Measurements from ENCODE around the gene RAC3. TPM values are rescaled to one million over a fixed set of nuclear protein-coding genes. Genes with fewer than 3 reads are reported as not detected.

Gene RAC3
- total RNA-seq, 1 experiment from 2014 or later, result 16.4 TPM

DNA sequence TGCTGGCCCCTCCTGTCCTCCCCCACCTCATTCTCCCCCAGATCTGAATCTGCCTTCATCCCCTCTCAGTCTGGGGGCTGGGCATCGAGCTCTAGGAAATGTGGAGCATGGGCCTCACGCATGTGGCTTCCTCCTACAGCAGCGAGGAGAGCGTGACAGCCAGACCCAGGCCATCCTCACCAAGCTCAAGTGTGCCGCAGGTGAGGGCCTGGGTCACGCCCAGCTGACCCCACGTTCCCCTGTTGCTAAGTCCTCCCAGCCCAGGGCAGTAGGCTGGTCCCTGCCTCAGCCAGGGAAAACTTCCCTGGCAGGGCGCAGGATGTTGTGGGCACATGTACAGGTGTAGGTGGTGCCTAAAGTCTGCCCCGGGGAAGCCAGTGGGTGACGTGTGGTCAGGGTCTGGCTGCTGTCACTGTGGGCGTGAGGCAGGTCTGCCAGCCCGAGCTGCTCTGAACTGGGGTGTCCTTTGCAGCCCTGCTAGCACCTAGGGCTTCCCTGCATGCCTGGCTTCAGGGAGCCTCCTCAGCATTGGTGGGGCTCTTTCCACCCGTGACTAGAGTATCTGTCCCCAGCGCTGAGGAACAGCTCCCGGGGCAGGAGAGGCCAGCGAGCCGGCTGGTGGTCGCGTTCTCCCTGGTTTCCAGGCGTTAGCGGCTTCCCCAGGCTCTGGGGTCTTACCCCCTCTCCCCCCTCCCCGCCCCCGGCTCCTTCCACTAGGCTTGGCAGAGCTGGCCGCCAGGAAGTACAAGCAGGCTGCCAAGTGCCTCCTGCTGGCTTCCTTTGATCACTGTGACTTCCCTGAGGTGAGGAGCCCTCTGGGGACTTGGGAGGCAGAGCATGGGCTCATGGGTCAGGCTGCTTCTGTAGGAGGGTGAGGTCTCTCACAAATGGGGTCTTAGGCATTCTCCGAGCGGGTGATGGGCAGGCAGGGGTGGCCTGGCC, 23.8 kb downstream of the RAC3 start:
- DNase-seq (ENCODE audit: low read depth), result no peak

DNA sequence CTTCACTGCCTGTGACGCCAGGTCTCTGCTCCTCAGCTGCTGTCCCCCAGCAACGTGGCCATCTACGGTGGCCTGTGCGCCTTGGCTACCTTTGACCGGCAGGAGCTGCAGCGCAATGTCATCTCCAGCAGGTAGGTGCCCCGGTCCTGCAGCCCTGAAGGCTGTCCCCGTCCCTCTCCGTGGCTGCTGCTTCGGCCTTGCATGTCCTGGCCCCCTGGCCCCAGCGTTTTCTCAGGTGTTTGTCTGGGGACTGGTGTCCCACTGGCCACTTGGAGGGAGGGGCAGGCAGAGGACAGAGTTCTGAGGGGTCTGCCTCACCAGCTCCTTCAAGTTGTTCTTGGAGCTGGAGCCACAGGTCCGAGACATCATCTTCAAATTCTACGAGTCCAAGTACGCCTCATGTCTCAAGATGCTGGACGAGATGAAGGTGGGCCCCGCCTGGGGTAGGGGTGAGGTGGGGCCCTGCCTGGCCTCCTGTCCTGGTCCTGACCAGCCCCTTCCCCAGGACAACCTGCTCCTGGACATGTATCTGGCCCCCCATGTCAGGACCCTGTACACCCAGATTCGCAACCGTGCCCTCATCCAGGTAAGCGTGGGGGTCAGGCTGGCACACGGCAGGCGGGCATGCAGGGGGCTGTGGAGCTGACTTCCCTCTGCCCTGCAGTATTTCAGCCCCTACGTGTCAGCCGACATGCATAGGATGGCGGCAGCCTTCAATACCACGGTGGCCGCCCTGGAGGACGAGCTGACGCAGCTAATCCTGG, 24.7 kb downstream of the RAC3 start:
- no peak for DNase-seq (ENCODE audit: low read depth)

DNA sequence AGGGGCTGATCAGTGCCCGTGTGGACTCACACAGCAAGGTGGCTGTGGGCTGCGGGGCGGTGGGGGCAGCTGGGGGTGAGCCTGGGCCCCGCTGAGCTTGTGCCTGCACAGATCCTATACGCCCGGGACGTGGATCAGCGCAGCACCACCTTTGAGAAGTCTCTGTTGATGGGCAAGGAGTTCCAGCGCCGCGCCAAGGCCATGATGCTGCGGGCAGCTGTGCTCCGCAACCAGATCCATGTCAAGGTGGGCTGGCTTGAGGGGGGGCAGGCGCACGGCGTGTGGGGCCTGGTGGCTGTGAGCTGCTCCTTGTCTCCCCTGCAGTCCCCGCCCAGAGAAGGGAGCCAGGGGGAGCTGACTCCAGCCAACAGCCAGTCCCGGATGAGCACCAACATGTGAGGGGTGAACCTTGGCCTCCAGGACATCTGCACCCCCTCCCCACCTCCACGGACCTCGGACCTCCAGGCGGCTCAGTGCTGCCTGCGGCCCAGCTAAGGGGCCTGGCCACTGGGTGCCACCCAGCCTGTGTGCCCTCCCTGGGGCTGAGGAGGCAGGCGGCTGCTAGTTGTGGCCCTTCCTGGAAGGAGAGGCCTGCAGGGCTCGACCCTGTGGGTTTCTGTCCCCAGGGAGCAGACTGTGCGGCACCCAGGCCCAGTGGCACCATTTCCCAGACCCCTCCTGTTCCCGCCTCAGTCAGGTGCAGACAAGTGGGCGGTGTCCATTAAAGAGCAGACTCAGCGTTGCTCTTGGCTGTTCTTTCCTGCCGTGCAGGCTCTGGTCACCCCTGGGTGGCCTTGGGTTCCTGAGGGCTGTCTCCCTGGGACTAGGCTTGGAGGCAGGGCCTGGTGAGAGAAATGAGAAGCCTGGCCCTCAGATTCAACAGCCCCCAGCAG, 25.5 kb downstream of the RAC3 start:
- DNase-seq (ENCODE audit: low read depth), result no peak

DNA sequence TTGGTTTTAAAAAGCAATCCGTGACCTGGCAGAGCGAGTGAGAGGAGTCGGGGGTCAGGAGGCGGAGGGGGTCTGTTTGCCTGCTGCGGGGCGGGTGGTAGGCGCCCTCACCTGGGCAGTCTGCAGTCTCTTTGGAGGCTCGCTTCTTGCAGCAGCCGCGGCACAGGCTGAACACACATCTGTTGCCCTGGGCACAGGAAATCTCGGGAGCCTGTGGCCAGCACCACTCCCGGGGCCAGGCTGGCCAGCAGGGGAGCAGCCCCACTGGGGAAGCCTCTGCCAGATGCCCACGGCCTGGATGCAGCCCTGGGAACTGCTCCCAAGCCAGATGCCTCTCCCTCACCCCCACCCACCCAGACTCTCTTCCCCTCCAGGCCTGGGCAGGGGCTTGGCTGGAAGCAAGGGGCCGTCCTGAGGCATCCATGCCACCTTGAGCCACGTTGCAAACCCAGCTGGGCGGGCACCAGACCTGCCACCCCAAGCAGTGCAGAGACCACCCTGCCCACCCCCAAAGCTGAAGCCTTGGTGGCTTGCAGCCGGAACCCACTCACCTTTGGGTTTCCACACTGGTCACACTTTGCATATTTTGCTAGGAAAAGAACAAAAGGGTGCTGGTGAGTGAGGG, 26.9 kb downstream of the RAC3 start:
- DNase-seq (ENCODE audit: low read depth), result no peak

DNA sequence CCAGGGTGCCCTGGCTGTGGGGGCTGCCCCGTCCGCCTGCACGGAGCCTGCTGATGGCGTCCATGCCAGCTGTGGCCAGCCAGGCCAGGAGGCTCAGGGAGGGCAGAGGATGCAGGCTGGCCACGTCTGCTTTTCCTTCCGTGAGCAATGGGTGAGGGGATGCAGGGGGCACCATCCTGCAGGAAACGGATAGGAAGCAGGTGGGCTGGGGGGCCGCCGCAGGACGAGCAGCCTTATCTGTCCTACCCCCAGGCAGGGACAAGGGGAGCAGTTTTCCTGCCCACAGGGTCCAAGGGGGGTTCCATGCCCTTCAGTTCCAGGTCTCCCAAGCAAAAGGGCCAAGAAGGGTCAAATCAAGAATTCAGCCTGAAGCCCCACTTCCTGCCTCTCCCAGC, 27.4 kb downstream of the RAC3 start:
- DNase-seq (ENCODE audit: low read depth), result no peak

DNA sequence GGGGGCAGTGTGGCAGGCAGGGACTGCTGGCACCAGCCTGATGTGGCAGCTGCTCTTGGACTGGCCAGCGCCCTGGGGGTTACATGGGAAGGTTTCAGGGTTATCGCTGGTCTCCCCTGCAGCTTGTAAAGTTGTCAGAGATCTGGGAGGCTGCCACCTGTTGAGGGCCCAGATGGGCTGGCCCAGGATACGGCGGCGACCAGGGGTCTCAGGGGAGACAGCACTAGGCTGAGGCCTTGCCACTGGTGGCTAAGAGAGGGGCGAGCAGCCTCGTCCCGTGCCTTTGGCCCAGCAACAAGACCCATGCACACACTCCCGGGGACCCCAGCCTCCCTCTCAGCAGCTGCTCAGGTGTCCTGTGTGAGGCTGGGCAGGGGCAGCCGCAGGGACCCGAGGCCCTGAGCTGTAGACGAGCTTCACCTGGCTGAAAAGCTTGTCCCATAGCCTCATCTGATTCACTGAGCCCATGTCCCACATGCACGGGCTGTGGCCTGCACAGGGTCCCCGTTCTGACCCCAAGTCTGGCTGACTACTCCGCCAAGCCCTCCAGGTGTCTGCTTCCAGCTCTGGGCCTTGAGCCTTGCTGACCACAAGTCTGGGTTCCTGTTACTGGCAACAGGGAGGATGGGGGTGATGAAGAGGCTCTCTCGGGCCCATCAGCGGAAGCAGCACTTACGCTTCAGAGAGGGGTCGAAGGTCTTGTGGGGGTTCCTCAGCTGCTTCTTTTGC, 28.0 kb downstream of the RAC3 start:
- no peak for DNase-seq (ENCODE audit: low read depth)

DNA sequence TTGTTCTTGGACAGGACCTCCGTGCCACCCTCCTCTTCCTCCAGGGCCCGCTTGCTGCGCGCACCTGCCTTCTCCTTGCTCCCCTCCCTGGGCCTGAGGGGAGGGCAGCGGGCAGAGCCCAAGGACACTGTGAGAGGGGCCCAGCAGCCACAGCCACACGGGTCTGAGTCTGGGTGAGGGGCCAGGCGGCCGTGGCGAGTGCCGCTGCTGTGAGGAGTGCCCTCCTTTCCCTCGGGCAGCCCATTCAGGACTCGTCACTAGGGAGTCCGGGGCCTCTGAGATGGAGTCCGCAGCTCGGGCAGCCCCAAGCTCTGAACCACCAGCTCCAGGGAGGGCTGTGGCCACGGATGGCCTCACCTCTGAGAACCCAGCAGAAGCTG, 28.5 kb downstream of the RAC3 start:
- DNase-seq (ENCODE audit: low read depth), result no peak

DNA sequence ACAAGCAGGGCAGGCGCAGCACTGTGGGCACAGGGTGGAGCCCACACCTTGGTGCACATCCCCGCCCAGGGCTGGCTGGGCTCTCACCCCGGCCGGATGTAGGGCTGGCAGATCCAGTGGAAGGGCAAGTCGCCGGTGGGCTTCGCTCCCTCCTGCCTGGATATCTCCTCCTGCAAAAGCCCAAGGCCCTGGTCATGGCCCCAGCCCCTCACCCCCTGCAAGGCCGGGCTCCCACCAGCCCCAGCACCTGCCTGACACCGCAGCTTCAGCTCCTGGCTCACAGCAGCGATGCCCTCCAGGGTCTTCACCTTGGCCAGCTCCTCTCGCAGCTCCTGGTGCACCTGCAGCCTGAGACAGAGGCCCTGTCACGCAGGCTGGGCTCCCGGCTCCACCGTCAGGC, 29.1 kb downstream of the RAC3 start:
- no peak for DNase-seq (ENCODE audit: low read depth)

DNA sequence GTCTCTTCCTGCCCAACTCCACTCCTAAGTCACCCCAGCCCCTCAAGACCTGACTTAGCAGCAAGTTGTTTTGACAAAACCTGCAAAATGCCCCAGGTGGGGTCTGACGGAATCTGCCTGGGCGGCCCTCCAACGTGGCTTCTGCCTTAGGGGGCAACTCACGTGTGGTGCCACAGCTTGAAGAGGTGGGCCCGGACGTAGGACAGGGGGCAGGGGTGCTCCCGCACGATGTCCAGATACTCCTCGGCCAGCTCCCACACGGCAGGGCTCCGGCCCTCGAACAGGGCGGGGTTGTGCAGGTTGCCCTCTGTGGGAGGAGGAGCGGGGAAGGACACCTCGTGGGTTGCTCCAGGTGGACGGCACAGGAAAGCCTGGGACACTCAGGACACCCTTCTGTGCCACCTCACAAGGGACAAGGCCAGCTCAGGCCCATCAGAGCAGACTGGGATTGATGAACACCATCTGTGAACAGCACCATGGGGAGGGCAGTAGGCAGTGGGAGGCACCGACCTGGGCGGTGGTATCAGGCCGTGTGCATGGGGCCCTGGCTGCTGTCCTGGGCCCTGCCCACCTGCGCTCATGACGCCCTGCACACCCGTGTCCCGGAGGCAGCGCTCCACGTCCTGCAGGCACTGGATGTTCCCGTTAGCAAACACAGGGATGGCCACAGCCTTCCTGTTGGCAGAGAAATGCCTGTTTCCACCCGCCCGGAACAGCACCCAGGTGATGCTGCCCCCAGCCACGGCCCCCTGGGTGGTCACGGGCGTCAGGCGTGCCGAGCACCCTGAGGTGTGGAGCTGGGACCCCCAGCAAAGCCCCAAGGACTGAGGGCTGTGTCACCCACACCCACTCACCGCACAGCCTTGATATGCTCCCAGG, 29.8 kb downstream of the RAC3 start:
- no peak for DNase-seq (ENCODE audit: low read depth)

DNA sequence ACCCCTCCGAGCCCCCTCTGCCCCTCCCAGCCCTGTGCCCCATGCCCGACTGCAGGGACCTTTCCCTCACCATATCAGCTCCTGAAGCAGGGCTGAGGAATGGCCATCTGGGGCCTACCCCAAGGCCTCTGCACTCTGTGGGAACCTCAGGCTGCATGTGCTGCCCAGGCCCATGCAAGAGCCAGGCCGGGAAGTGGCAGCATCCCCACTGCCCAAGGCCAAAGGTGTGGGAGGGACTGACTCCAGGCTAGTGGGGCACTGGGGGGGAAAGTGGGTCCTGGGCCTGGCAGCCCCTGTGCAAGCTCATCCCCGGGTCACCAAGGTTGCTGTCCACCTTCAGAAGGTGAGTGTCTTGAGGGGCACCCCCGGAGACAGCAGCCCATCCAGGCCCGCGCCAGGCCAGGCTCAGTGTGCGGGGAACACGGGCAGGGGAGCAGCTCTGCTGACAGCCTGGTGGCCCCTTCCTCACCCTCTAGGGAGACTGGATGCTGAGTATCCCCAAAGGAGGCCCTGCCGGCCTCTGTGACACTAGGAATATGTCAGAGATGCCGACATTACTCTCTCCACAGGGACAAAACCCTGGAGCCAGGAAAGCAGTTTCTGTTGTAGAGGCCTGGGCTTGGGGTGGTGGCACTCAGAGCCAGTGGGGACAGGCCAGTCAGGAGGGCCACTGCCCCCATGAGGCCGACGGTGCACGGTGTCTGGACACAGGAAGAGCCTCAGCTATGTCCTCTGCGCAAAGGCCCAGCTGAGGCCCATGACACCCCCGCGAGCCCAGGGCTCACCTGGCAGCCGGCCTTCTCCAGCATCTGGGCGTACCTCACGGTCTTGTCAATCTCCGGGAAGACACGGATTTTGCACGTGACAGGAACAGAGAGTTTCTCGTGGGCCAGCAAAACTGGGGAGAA, 30.9 kb downstream of the RAC3 start:
- DNase-seq (ENCODE audit: low read depth), result no peak

DNA sequence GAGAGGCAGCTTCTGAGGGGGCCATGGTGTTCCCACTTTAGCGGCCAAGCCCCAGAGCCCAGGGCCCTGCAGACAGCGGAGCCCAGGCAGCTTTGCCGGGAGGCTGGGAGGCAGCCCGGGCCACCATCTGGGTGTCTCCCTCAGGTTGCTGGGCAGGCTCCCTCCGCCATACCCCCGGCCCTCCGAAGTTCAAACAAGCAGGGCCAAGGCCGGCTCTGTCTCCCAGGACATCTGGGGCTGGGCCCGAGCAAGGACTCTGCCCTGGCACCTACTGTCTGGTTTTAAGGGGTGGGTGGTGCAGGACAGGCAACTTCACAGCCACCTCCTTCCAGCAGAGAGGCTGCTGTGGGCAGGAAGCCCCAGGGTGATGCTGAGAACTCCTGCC, 31.5 kb downstream of the RAC3 start:
- no peak for DNase-seq (ENCODE audit: low read depth)

DNA sequence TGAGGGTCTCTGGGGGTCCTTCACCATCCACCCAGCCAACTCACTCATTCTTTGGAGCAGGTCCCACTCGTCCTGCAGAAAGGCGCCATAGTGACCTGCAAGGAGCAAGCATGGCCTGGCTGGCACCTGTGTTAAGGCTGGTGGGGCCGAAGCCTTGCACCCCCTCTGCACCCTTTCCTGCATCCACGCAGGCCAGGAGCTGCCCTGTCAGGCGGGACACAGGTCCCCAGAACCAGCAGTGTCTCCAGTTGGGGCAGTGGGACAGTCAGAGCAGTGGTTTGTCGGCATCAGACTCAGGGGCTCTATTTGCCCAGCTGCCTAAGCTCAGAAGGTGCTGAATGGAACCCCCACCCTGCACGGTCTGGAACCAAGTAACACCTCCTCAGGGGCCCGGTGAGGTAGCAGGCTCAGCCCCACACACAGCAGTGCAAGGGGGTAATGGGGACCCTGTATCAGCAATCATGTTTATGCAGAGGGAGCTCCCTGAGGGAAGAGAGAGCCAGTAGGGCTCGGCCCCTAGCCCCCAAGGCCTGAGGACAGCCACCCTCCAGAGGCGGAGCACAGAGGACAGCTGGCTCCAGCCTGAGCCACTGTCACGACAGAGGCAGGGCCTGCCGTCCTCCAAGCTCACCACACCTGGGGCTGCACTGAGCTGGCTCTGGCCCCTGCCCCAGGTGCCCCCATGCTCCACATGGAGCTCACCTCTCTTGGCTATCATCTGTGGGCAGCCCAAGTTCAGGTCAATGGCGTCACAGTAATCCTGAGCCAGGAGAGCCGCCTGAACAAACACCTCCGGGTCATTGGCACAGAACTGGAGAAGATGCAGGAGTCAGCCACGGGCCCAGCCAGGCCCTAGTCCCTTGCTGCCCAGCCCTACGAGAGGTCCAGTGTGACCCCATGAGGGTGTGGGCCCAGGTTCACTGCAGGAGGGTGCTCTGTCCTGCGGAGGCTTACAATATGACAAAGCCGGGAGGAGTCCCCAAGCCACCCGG, 32.2 kb downstream of the RAC3 start:
- DNase-seq (ENCODE audit: low read depth), result no peak

DNA sequence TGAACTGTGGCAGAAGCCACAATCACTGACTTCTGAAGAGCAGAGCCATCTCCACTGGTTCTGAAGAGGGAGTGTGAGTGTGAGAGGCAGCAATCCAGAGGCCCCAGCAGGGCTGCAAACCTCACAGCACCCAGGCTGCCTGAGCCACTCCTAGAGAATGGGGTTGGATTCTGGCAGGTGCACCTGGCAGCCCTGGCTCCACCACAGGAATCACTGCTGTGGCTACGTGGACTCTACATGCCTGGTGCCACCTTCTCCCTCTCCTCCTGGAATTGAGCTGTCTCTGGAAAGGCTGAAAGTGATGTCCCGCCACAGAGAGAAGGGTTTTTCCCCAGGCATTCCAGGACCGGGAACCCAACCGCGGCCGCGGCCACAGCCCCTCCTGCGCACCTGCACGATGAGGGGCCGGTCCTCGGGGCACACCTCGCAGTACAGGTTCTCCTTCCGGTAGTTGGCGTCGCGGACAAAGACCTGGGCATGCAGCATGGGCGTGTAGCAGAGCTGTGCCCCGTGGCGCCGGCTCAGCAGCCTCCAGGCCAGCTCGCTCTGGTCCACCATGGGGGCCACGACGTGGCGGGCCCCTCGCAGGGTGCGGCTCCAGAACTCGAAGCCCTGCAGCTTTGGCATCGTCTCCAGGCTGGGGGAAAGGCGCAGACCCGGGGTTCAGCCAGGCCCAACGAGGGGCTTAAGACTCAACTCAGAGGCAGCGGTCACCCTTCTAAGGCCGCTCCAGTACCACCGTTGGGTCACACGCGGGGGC, 33.1 kb downstream of the RAC3 start:
- DNase-seq (ENCODE audit: low read depth), result no peak

DNA sequence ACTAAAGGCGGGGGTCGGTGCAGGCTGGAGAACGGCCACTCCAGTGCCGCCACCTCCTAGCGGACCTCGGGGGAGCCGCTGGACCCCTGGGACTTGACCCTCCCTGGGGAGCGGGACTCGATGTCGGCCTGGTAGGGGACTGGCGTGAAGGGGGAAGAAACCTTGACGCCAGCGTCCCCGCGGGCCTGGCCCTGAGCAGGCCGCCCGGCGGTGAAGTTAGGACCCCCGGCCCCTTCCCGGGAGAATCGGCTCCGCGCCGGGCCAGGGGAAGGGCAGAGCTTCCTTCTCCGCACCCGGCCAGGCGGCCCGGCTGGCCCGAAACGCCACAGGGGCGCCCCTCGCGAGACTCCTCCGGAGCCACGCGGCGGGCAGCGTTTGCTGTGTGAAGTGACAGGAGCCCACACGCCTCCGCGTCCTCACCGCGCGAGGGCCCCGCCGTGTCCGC, 33.7 kb downstream of the RAC3 start:
- DNase-seq (ENCODE audit: low read depth), result no peak

DNA sequence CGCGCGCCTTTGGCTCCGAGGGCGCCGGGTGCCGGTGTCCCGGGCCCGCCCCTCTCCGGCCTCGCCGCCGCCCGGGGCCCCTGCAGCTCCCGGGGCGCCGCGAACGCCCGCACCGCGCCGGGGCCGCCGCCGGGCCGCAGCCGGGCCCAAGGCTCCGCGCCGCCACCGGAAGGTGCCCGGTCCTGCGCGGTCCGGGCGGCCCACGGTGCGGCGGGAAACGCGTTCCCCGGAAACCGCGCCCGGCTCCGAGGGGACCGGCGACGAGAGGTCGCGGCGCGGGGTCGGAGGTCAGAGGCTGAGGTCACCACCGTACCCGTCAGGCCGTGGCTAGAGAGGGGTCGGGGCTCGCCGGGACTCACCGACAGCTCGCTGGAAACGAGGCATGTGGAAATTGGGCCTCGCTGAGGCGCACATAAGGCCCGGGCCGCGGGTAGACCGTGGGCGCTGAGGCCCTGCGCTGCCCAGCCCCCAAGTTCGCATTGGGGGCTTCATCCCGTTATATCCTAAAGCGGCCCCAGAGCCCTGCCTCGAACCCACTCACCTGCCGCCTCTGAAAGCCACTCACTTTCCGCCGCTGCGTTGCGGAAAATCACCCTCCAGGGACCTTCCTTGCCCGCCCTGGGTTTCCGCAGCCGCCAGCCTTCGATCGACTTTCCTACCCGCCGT, 34.3 kb downstream of the RAC3 start, which contains the start of gene DUS1L:
DUS1L (minus strand) TSS at position 167 of the 666 bp plus-strand sequence. CDS start 745 bp downstream, outside the sequence.
- peak; percentile 28 for DNase-seq (ENCODE audit: low read depth)

DNA sequence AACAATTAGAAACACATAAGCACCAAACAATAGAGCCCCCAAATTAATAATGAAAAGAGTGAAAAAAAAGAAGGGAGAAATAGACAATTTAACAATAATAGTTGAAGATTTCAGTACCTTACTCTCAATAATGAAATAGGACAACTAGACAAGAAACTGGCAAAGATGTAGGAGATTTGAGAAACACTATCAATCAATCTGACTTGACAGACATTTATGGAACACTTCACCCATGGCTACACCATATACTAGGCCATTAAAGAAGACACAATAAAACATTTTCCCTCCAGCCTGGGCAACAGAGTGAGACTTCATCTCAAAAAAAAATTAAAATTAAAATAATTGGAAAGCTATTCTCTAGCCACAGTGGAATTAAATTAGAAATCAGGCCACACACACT, 39.1 kb downstream of the RAC3 start:
- no peak for DNase-seq (ENCODE audit: low read depth)
